Ramos (cell line): ENCODE results near the gene RPS6KA1.

ENCODE experiments used
- in situ Hi-C: fragments of 300-500 bp; cut with MboI; formaldehyde crosslinking; loops from one replicate; pipeline ENCODE4 v1.14.3; 2022; ENCODE audit warnings: low sequenced_read_pairs; ENCODE audit not compliant: unreplicated experiment

The RPS6KA1 gene

GRCh38 chr1:26552720-26553119 lies 23.2 kb downstream of the RPS6KA1 start:
- in situ Hi-C loops: no loop called here

- in situ Hi-C loops: no loop called here
Observed at GRCh38 chr1:26553942-26554682, 24.6 kb downstream of the RPS6KA1 start.

- in situ Hi-C loops: no loop called here
Observed at GRCh38 chr1:26554781-26555180, 25.2 kb downstream of the RPS6KA1 start.

GRCh38 chr1:26555550-26555981 lies 26.0 kb downstream of the RPS6KA1 start:
- in situ Hi-C loops: no loop called here

GRCh38 chr1:26556111-26556510 lies 26.6 kb downstream of the RPS6KA1 start:
- in situ Hi-C loops: no loop called here

GRCh38 chr1:26557008-26557407 lies 27.4 kb downstream of the RPS6KA1 start:
- in situ Hi-C loops: no loop called here

GRCh38 chr1:26558685-26559048 lies 29.1 kb downstream of the RPS6KA1 start:
- in situ Hi-C loops: no loop called here

GRCh38 chr1:26560403-26560780 lies 30.8 kb downstream of the RPS6KA1 start:
- in situ Hi-C loops: no loop called here

GRCh38 chr1:26570287-26570686 lies 40.7 kb downstream of the RPS6KA1 start:
- in situ Hi-C loops: no loop called here

- in situ Hi-C loops: no loop called here
Observed at GRCh38 chr1:26571381-26571780, 41.8 kb downstream of the RPS6KA1 start.

GRCh38 chr1:26574018-26574417 lies 44.5 kb downstream of the RPS6KA1 start:
- in situ Hi-C loops: no loop called here

- in situ Hi-C loops: no loop called here
Observed at GRCh38 chr1:26574719-26575251, 45.2 kb downstream of the RPS6KA1 start.

GRCh38 chr1:26575348-26575747 lies 45.8 kb downstream of the RPS6KA1 start:
- in situ Hi-C loops: no loop called here

- in situ Hi-C loops: no loop called here
Observed at GRCh38 chr1:26578167-26578566, 48.6 kb downstream of the RPS6KA1 start.

GRCh38 chr1:26579681-26580111 lies 50.1 kb downstream of the RPS6KA1 start:
- in situ Hi-C loops: no loop called here

- in situ Hi-C loops: no loop called here
Observed at GRCh38 chr1:26580116-26580515, 50.6 kb downstream of the RPS6KA1 start.

GRCh38 chr1:26581287-26581651 lies 51.7 kb downstream of the RPS6KA1 start:
- in situ Hi-C loops: no loop called here

- in situ Hi-C loops: no loop called here
Observed at GRCh38 chr1:26582053-26582835, 52.7 kb downstream of the RPS6KA1 start.

GRCh38 chr1:26582836-26583460 lies 53.4 kb downstream of the RPS6KA1 start:
- in situ Hi-C loops: no loop called here

- in situ Hi-C loops: no loop called here
Observed at GRCh38 chr1:26583646-26584485, 54.3 kb downstream of the RPS6KA1 start.
